Ovary (tissue), 3 donors: Measurements from ENCODE around the gene RAPGEF4.

Source experiments
- POLR2A ChIP-seq: fragments of 450-650 bp; IDR thresholded peaks from one replicate; pipeline ENCODE4 v1.6.1; 2017; ENCODE audit warnings: antibody characterized with exemption, mild to moderate bottlenecking, moderate library complexity
- TF ChIP-seq, protein P1 (sequence below), 3 donors: fragments of 450-650 bp in 2 of 3; fragments of 200-600 bp in 1 of 3; IDR thresholded peaks; one replicate each; pipeline versions ENCODE4 v1.5.1 to v1.8.0; 2016 to 2022; ENCODE audit warnings: antibody characterized with exemption in 3 of 3, mild to moderate bottlenecking in 1 of 3
- donor health status: DM: no; HTN: no; CAD: no.

GRCh38 chr2:173056705-173057364 lies 321.2 kb downstream of the RAPGEF4 start:
- TF ChIP-seq, protein P1, sequence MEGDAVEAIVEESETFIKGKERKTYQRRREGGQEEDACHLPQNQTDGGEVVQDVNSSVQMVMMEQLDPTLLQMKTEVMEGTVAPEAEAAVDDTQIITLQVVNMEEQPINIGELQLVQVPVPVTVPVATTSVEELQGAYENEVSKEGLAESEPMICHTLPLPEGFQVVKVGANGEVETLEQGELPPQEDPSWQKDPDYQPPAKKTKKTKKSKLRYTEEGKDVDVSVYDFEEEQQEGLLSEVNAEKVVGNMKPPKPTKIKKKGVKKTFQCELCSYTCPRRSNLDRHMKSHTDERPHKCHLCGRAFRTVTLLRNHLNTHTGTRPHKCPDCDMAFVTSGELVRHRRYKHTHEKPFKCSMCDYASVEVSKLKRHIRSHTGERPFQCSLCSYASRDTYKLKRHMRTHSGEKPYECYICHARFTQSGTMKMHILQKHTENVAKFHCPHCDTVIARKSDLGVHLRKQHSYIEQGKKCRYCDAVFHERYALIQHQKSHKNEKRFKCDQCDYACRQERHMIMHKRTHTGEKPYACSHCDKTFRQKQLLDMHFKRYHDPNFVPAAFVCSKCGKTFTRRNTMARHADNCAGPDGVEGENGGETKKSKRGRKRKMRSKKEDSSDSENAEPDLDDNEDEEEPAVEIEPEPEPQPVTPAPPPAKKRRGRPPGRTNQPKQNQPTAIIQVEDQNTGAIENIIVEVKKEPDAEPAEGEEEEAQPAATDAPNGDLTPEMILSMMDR (IDR thresholded peaks at IDR 0.05): no peak
- TF ChIP-seq POLR2A: no peak
